ENCODE results near the gene DEPDC5.

The DEPDC5 gene

GRCh38 chr22:31895411-31896123 is 141.7 kb downstream of the DEPDC5 start:
- no peak for DNase-seq (ENCODE audit: low read depth)

- DNase-seq (ENCODE audit: low read depth): no peak
Observed at GRCh38 chr22:31896472-31896871, 142.7 kb downstream of the DEPDC5 start.

GRCh38 chr22:31897842-31898805 is 144.3 kb downstream of the DEPDC5 start:
- no peak for DNase-seq (ENCODE audit: low read depth)

- DNase-seq (ENCODE audit: low read depth): no peak
Observed at GRCh38 chr22:31898926-31899325, 145.1 kb downstream of the DEPDC5 start.

GRCh38 chr22:31899669-31900068 is 145.8 kb downstream of the DEPDC5 start:
- no peak for DNase-seq (ENCODE audit: low read depth)

GRCh38 chr22:31901388-31902137 is 147.7 kb downstream of the DEPDC5 start:
- DNase-seq (ENCODE audit: low read depth): no peak

- DNase-seq (ENCODE audit: low read depth): no peak
Observed at GRCh38 chr22:31904651-31905050, 150.8 kb downstream of the DEPDC5 start.

- DNase-seq (ENCODE audit: low read depth): no peak
Observed at GRCh38 chr22:31905356-31905755, 151.5 kb downstream of the DEPDC5 start.

GRCh38 chr22:31906086-31906485 is 152.3 kb downstream of the DEPDC5 start:
- no peak for DNase-seq (ENCODE audit: low read depth)

- no peak for DNase-seq (ENCODE audit: low read depth)
Observed at GRCh38 chr22:31906569-31906968, 152.8 kb downstream of the DEPDC5 start.

GRCh38 chr22:31909977-31910376 is 156.2 kb downstream of the DEPDC5 start:
- DNase-seq (ENCODE audit: low read depth): no peak

- no peak for DNase-seq (ENCODE audit: low read depth)
Observed at GRCh38 chr22:31911565-31912406, 158.0 kb downstream of the DEPDC5 start.

GRCh38 chr22:31912407-31912743 is 158.6 kb downstream of the DEPDC5 start:
- DNase-seq (ENCODE audit: low read depth): no peak

GRCh38 chr22:31915586-31915985 is 161.8 kb downstream of the DEPDC5 start:
- no peak for DNase-seq (ENCODE audit: low read depth)

GRCh38 chr22:31917227-31917921 is 163.6 kb downstream of the DEPDC5 start:
- DNase-seq (ENCODE audit: low read depth): no peak

- DNase-seq (ENCODE audit: low read depth): no peak
Observed at GRCh38 chr22:31919730-31920129, 165.9 kb downstream of the DEPDC5 start.

- DNase-seq (ENCODE audit: low read depth): no peak
Observed at GRCh38 chr22:31920306-31920705, 166.5 kb downstream of the DEPDC5 start.

- DNase-seq (ENCODE audit: low read depth): no peak
Observed at GRCh38 chr22:31921106-31921505, 167.3 kb downstream of the DEPDC5 start.

- no peak for DNase-seq (ENCODE audit: low read depth)
Observed at GRCh38 chr22:31922534-31922933, 168.7 kb downstream of the DEPDC5 start.

- no peak for DNase-seq (ENCODE audit: low read depth)
Observed at GRCh38 chr22:31923136-31923535, 169.3 kb downstream of the DEPDC5 start.

GRCh38 chr22:31923747-31924146 is 169.9 kb downstream of the DEPDC5 start:
- DNase-seq (ENCODE audit: low read depth): no peak
